GM18502 (cell line): ENCODE results near the gene ATP6V1B1.

Experiments
- ATAC-seq: cut with Tn5 transposase; IDR thresholded peaks from one replicate; pipeline ENCODE4 v1.9.1; 2021; ENCODE audit warnings: mild to moderate bottlenecking; ENCODE audit not compliant: unreplicated experiment, poor library complexity

Gene ATP6V1B1

GRCh38 chr2:70962885-70963878 is 27.5 kb downstream of the ATP6V1B1 start:
- ATAC-seq, result no peak

- no peak for ATAC-seq
These were observed 28.4 kb downstream of the ATP6V1B1 start for GRCh38 chr2:70964133-70964532.

DNA sequence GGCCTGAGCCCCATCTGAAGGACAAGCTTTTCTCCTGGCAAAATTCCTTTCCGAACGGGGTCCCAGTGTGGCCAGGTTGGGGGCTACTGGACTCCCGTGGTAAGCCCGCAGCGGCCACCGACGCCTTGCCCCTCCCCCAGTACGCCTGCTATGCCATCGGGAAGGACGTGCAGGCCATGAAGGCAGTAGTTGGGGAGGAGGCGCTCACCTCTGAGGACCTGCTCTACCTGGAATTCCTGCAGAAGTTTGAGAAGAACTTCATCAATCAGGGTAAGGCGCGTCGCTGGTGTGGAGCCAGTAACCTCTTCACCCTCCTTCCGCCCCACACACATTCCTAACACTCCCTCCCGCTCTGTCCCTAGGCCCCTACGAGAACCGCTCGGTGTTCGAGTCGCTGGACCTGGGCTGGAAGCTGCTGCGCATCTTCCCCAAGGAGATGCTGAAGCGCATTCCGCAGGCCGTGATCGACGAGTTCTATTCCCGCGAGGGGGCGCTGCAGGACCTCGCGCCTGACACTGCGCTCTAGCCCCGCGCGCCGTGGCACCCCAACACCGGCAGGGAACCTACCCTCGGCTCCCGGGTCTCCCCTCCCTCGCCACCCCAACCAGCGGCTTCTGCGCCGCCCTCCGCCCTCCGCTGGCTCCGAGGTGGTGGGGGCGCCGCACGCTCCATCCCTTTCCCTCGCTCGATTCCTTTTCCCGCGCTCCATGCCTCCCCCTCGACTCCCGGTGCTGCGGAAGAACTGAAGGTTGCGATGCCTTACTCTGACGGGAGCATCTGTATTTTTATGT is 29.1 kb downstream of the ATP6V1B1 start:
- peak; percentile 91 for ATAC-seq

GRCh38 chr2:70965506-70965905 is 29.8 kb downstream of the ATP6V1B1 start:
- ATAC-seq, result no peak

GRCh38 chr2:70966681-70967080 is 31.0 kb downstream of the ATP6V1B1 start:
- ATAC-seq, result no peak

- ATAC-seq, result no peak
These were observed 31.5 kb downstream of the ATP6V1B1 start for GRCh38 chr2:70967189-70967588.

DNA sequence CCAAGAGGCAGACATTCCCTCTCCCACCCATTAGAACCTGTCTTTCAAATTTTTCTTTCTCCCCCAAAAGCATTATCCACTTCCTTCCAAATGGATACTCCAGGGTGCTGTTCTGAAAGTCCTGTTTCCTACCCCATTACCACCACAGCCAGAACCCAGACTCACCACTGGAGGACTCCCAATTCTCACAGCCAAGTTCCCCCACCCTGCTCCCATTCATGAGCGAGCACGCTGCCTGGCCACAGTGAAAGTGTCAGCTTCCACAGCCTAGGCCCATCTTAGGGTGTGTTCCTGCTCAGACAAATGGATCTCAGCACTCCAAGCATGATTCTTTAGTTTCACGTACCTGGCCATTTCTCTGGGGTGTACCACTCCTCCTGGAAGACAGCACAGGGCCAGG is 38.9 kb downstream of the ATP6V1B1 start:
- ATAC-seq, result no peak

GRCh38 chr2:70975237-70975636 is 39.5 kb downstream of the ATP6V1B1 start:
- ATAC-seq, result no peak

GRCh38 chr2:70977605-70978205 is 42.0 kb downstream of the ATP6V1B1 start:
- no peak for ATAC-seq

DNA sequence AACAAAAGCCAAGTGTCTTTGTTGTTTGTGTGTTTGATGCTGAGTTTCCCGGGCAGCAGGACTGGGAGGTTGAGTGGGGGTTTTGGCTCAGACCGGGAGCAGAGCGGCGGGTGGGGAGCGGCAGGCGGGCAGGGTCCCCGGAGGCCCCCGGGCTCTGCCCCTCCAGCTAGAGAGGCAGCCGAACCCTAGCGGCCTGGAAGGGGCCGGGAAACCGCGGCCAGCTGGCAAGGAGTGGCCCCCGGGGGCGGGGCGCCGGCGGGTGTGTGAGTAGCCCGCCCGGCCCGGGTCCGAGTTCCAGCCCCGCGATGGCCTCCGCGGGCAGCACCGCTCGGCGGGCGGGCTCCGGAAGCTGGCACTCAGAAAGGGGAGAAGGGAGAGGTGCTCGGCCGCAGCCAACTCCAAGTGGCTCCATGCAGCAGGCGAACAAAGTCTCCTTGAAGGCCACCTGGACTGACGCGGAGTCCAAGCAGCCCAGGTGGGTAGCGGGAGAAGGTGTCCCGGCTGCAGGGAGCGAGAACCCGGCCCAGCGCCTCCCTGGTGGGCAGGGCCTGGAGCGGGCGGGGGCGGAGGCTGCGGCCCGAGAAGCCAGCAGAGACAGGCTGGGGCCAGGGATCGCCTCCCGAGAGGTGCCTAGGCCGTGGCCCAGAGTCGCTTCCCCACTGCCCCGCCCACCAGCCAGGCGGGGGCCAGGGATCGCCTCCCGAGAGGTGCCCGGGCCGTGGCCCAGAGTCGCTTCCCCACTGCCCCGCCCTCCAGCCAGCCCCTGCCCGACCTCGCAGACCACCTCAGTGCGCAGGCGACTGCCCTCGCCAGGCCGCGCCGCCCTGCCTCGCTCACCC is 42.9 kb downstream of the ATP6V1B1 start, which contains the start of gene ANKRD53:
ANKRD53 (plus strand) TSS at position 290 of the 839 bp plus-strand sequence; CDS start at position 306, 16 bp downstream.
- peak; percentile 44 for ATAC-seq

GRCh38 chr2:70979180-70979488 is 43.4 kb downstream of the ATP6V1B1 start:
- no peak for ATAC-seq

DNA sequence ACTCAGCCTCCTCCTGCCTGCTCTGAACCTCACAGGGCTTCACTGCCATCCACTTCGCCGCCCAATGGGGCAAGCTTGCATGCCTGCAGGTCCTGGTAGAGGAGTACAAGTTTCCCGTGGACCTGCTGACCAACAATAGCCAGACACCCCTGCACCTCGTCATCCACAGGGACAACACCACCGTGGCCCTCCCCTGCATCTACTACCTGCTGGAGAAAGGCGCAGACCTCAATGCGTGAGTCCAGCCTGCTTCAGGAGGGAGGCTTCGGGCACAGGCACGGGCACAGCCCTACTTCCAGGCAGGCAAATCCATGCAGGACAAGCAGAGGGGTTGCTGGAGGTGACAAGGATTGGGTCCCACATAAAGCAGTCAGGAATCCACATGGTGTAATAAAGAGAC is 43.9 kb downstream of the ATP6V1B1 start:
- ATAC-seq, result no peak

GRCh38 chr2:70981421-70981820 is 45.7 kb downstream of the ATP6V1B1 start:
- no peak for ATAC-seq

DNA sequence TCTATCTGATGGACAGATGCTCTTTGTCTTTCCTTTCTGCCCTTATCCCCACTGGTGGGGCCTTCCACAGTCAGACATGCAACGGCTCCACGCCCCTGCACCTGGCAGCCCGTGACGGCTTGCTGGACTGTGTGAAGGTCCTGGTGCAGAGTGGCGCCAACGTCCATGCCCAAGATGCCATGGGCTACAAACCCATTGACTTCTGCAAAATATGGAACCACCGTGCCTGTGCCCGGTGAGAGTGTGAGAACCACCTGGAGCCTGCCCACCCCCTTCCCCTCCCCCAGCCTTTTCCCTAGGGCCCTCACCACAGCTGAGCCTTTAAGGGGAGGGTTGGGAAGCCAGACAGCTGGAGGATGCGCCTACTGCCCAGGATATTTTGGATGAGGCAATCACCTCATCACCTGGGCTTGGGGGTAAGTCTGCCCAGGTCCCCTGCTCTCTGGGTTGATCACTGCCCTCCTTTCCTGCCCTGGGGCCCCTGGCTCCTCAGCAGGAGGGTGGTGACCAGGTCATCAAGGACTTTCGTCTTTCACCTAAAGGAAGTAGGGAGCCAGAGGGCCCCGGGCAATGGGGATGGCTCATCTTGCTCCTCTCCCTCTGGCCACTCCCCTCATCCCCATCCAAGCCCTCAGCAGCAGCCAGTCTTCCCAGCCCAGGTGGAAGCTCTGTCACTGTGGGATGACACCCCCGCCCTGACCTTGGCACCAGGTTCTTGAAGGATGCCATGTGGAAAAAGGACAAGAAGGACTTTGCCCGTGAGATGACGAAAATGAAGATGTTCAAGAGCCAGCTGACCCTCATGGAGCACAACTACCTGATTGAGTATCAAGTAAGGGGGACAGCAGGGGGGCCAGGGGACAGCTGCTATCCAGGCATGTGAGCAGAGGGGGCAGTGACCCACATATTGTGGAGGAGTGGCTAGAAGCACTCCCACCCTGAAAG is 46.4 kb downstream of the ATP6V1B1 start:
- ATAC-seq, result no peak

GRCh38 chr2:70982971-70983370 is 47.3 kb downstream of the ATP6V1B1 start:
- ATAC-seq, result no peak

GRCh38 chr2:70983506-70984227 is 48.0 kb downstream of the ATP6V1B1 start:
- no peak for ATAC-seq

DNA sequence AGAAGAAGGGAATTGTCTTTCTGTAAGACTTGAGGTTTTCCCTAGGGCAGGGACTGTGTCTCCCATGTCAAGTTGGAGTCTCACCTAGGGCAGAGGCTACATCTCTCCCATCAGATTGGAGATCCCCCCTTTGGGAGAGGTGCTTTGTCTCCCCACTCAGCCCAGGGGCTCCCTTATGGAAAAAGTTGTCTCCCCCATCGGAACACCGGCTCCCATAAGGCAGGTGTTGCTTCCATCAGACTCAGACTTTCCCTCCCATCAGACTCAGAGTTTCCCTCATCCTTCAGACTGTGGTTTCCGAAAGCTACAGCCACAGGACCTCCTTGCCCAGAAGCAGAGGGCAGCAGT is 48.5 kb downstream of the ATP6V1B1 start:
- no peak for ATAC-seq

GRCh38 chr2:70984576-70985282 is 49.0 kb downstream of the ATP6V1B1 start:
- peak; percentile 97 for ATAC-seq
